GM18498 (cell line): ENCODE measurements around the gene LPO.

ENCODE experiments used
- ATAC-seq: cut with Tn5 transposase; IDR thresholded peaks from one replicate; pipeline ENCODE4 v1.9.1; 2021; ENCODE audit warnings: mild to moderate bottlenecking, moderate library complexity; ENCODE audit not compliant: unreplicated experiment

Gene LPO

GRCh38 chr17:58315750-58316149 is 77.4 kb downstream of the LPO start:
- ATAC-seq, result no peak

- ATAC-seq, result no peak
Measured at GRCh38 chr17:58316260-58316960, 78.0 kb downstream of the LPO start.

GRCh38 chr17:58317421-58318064 is 79.2 kb downstream of the LPO start:
- ATAC-seq, result peak; percentile 86

GRCh38 chr17:58318065-58318481 is 79.7 kb downstream of the LPO start:
- no peak for ATAC-seq
